Stomach smooth muscle (tissue), 2 donors: ENCODE data around the gene DGLUCY.

Experiments
- H3K27ac ChIP-seq: one replicate; pipeline ENCODE4 v1.7.0; 2013; ENCODE audit warnings: mild to moderate bottlenecking, low read length, inconsistent platforms
- H3K27me3 ChIP-seq, 2 donors: one replicate each; pipeline ENCODE4 v1.7.0; 2013; ENCODE audit warnings: low read length in 2 of 2; ENCODE audit not compliant: insufficient read depth in 2 of 2, control insufficient read depth in 1 of 2
- H3K36me3 ChIP-seq, 2 donors: one replicate each; pipeline ENCODE4 v1.7.0; 2013; ENCODE audit warnings: low read length in 2 of 2; ENCODE audit not compliant: control insufficient read depth in 2 of 2, insufficient read depth in 2 of 2
- H3K4me1 ChIP-seq: one replicate; pipeline ENCODE4 v1.7.0; 2013; ENCODE audit warnings: low read length; ENCODE audit not compliant: control insufficient read depth, insufficient read depth
- H3K4me3 ChIP-seq, 2 donors: one replicate each; pipeline ENCODE4 v1.7.0; 2013; ENCODE audit warnings: low read length in 2 of 2
- H3K9ac ChIP-seq, 2 donors: one replicate each; pipeline ENCODE4 v1.7.0; 2013; ENCODE audit warnings: low read length in 2 of 2, mild to moderate bottlenecking in 1 of 2
- H3K9me3 ChIP-seq, 2 donors: one replicate each; pipeline ENCODE4 v1.7.0; 2013; ENCODE audit warnings: low read length in 2 of 2; ENCODE audit not compliant: control insufficient read depth in 2 of 2
- donor health status: healthy.
- donor health status: Pancreatic carcinoma.

DGLUCY gene

GRCh38 chr14:91108941-91109611, 4.8 kb upstream of the DGLUCY start:
- H3K27ac ChIP-seq, result peak overlapping the region; percentile 91
- H3K9me3 ChIP-seq, result no peaks in the 10 kb centered on the region
- peak overlapping the region; percentile 15 to 17 for H3K4me3 ChIP-seq
- peaks cover 38% of the 10 kb centered on the region for H3K4me1 ChIP-seq
- no peaks in the 10 kb centered on the region for H3K36me3 ChIP-seq
- no peak overlapping the region for H3K9ac ChIP-seq
- no peaks in the 10 kb centered on the region for H3K27me3 ChIP-seq

GRCh38 chr14:91111443-91111842, 2.4 kb upstream of the DGLUCY start:
- H3K4me1 ChIP-seq, result peaks cover 54% of the 10 kb centered on the region
- peak overlapping the region; percentile 2 for H3K27ac ChIP-seq
- H3K36me3 ChIP-seq, result no peaks in the 10 kb centered on the region
- H3K4me3 ChIP-seq, result no peak overlapping the region
- H3K9me3 ChIP-seq, result no peaks in the 10 kb centered on the region
- no peak overlapping the region for H3K9ac ChIP-seq
- H3K27me3 ChIP-seq, result no peaks in the 10 kb centered on the region

- Histone ChIP-seq H3K27me3 (no peaks in the 10 kb centered on the region), H3K9ac (no peak overlapping the region), H3K36me3 (no peaks in the 10 kb centered on the region), H3K4me3 (no peak overlapping the region), H3K4me1 (peaks cover 54% of the 10 kb centered on the region), H3K27ac (peak overlapping the region; percentile 37), H3K9me3 (no peaks in the 10 kb centered on the region)
Measured at GRCh38 chr14:91112194-91112593, 1.7 kb upstream of the DGLUCY start.

- peaks cover 45% of the 10 kb centered on the region for H3K4me1 ChIP-seq
- no peaks in the 10 kb centered on the region for H3K27me3 ChIP-seq
- H3K4me3 ChIP-seq, result peak overlapping the region; percentile 86 to 95
- H3K36me3 ChIP-seq, result peaks cover 3 to 4% of the 10 kb centered on the region in 2 donors
- H3K27ac ChIP-seq, result peak overlapping the region; percentile 98
- no peaks in the 10 kb centered on the region for H3K9me3 ChIP-seq
- H3K9ac ChIP-seq, result peak overlapping the region; percentile 91 to 95
Measured at GRCh38 chr14:91114079-91115065, 499 bp downstream of the DGLUCY start.

GRCh38 chr14:91115986-91116770, 2.3 kb downstream of the DGLUCY start:
- no peaks in the 10 kb centered on the region for H3K27me3 ChIP-seq
- no peaks in the 10 kb centered on the region for H3K9me3 ChIP-seq
- peak overlapping the region; percentile 98 for H3K27ac ChIP-seq
- H3K4me3 ChIP-seq, result peak overlapping the region; percentile 86 to 95
- H3K4me1 ChIP-seq, result peaks cover 42% of the 10 kb centered on the region
- peaks cover 8 to 10% of the 10 kb centered on the region in 2 donors for H3K36me3 ChIP-seq
- H3K9ac ChIP-seq, result peak overlapping the region; percentile 55 to 95

- H3K4me1 ChIP-seq, result peaks cover 42% of the 10 kb centered on the region
- no peaks in the 10 kb centered on the region for H3K27me3 ChIP-seq
- H3K4me3 ChIP-seq, result peak overlapping the region; percentile 3 to 24
- peaks cover 8 to 10% of the 10 kb centered on the region in 2 donors for H3K36me3 ChIP-seq
- no peak overlapping the region for H3K9ac ChIP-seq
- no peaks in the 10 kb centered on the region for H3K9me3 ChIP-seq
- no peak overlapping the region for H3K27ac ChIP-seq
Measured at GRCh38 chr14:91116913-91117588, 3.2 kb downstream of the DGLUCY start.

- no peak overlapping the region for H3K4me3 ChIP-seq
- H3K36me3 ChIP-seq, result peaks cover 8 to 10% of the 10 kb centered on the region in 2 donors
- H3K27ac ChIP-seq, result no peak overlapping the region
- H3K9ac ChIP-seq, result no peak overlapping the region
- H3K4me1 ChIP-seq, result peaks cover 41% of the 10 kb centered on the region
- no peaks in the 10 kb centered on the region for H3K27me3 ChIP-seq
- no peaks in the 10 kb centered on the region for H3K9me3 ChIP-seq
Measured at GRCh38 chr14:91117960-91118359, 4.1 kb downstream of the DGLUCY start.

- Histone ChIP-seq H3K27me3 (no peaks in the 10 kb centered on the region), H3K4me1 (peaks cover 39% of the 10 kb centered on the region), H3K9ac (no peak overlapping the region), H3K4me3 (no peak overlapping the region), H3K27ac (no peak overlapping the region), H3K36me3 (peaks cover 8 to 10% of the 10 kb centered on the region in 2 donors), H3K9me3 (no peaks in the 10 kb centered on the region)
Measured at GRCh38 chr14:91118511-91119068, 4.7 kb downstream of the DGLUCY start.

- no peaks in the 10 kb centered on the region for H3K27me3 ChIP-seq
- H3K27ac ChIP-seq, result no peak overlapping the region
- no peaks in the 10 kb centered on the region for H3K9me3 ChIP-seq
- H3K4me3 ChIP-seq, result no peak overlapping the region
- H3K36me3 ChIP-seq, result peaks cover 8 to 10% of the 10 kb centered on the region in 2 donors
- H3K9ac ChIP-seq, result no peak overlapping the region
- peaks cover 42% of the 10 kb centered on the region for H3K4me1 ChIP-seq
Measured at GRCh38 chr14:91119556-91120311, 5.9 kb downstream of the DGLUCY start.
